Liver (tissue), 3 donors: ENCODE data around the gene GRPEL2.

ENCODE experiments used
- CTCF ChIP-seq: fragments of 150-350 bp; IDR thresholded peaks from 2 replicates; pipeline ENCODE4 v1.5.1; 2017; ENCODE audit warnings: improper control_type of control experiment, low read depth, low read length; ENCODE audit not compliant: missing input control
- FOXA1 ChIP-seq: IDR thresholded peaks from 2 replicates; pipeline ENCODE4 v1.6.1; 2016; ENCODE audit warnings: antibody characterized with exemption
- JUND ChIP-seq, 2 donors: IDR thresholded peaks; 2 replicates each; pipeline ENCODE4 v1.6.1; 2016; ENCODE audit warnings: antibody characterized with exemption in 2 of 2
- MAX ChIP-seq: IDR thresholded peaks from 2 replicates; pipeline ENCODE4 v1.6.1; 2016; ENCODE audit warnings: antibody characterized with exemption
- NR2F2 ChIP-seq: IDR thresholded peaks from 2 replicates; pipeline ENCODE4 v1.6.1; 2016; ENCODE audit warnings: antibody characterized with exemption
- REST ChIP-seq: IDR thresholded peaks from 2 replicates; pipeline ENCODE4 v1.6.1; 2016; ENCODE audit warnings: antibody characterized with exemption, mild to moderate bottlenecking
- RXRA ChIP-seq, 2 donors: IDR thresholded peaks; 2 replicates each; pipeline ENCODE4 v1.6.1; 2017 to 2018; ENCODE audit warnings: antibody characterized with exemption in 2 of 2, mild to moderate bottlenecking in 1 of 2
- SP1 ChIP-seq: IDR thresholded peaks from 2 replicates; pipeline ENCODE4 v1.6.1; 2018; ENCODE audit warnings: antibody characterized with exemption, mild to moderate bottlenecking
- TAF1 ChIP-seq: conservative IDR thresholded peaks from 2 replicates; pipeline ENCODE4 v1.6.1; 2016; ENCODE audit warnings: antibody characterized with exemption, mild to moderate bottlenecking
- YY1 ChIP-seq: IDR thresholded peaks from 2 replicates; pipeline ENCODE4 v1.6.1; 2016; ENCODE audit warnings: antibody characterized with exemption, mild to moderate bottlenecking
- ZBTB33 ChIP-seq: IDR thresholded peaks from 2 replicates; pipeline ENCODE4 v1.6.1; 2016; ENCODE audit warnings: antibody characterized with exemption
- TF ChIP-seq, protein P1 (sequence below): IDR thresholded peaks from 2 replicates; pipeline ENCODE4 v1.6.1; 2016; ENCODE audit warnings: antibody characterized with exemption
- donor health status: healthy.
- donor health status: healthy.

GRCh38 chr5:149379818-149380374 lies 34.6 kb downstream of the GRPEL2 start:
- TF ChIP-seq NR2F2, result no peak
- TF ChIP-seq CTCF, result no peak
- TF ChIP-seq MAX, result no peak
- TF ChIP-seq REST, result no peak
- TF ChIP-seq TAF1, result no peak
- no peak for TF ChIP-seq YY1
- TF ChIP-seq FOXA1, result no peak
- no peak for TF ChIP-seq JUND (IDR thresholded peaks at IDR 0.05)
- no peak for TF ChIP-seq RXRA (IDR thresholded peaks at IDR 0.05)
- TF ChIP-seq ZBTB33, result no peak
- no peak for TF ChIP-seq SP1
- TF ChIP-seq, protein P1, sequence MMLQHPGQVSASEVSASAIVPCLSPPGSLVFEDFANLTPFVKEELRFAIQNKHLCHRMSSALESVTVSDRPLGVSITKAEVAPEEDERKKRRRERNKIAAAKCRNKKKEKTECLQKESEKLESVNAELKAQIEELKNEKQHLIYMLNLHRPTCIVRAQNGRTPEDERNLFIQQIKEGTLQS, result no peak
